GM21390 (cell line): ENCODE results near the gene ZNF281.

Experiments
- ATAC-seq: cut with Tn5 transposase; IDR thresholded peaks from one replicate; pipeline ENCODE4 v1.9.1; 2021; ENCODE audit not compliant: unreplicated experiment

ZNF281 gene

GRCh38 chr1:200392625-200393185 is 17.1 kb downstream of the ZNF281 start:
- ATAC-seq: no peak

GRCh38 chr1:200391747-200392146 is 18.1 kb downstream of the ZNF281 start:
- no peak for ATAC-seq

GRCh38 chr1:200388791-200389190 is 21.0 kb downstream of the ZNF281 start:
- ATAC-seq: no peak

GRCh38 chr1:200386416-200386815 is 23.4 kb downstream of the ZNF281 start:
- no peak for ATAC-seq

- ATAC-seq: no peak
Observed at GRCh38 chr1:200384818-200385390, 24.9 kb downstream of the ZNF281 start.

GRCh38 chr1:200381256-200381984 is 28.4 kb downstream of the ZNF281 start:
- no peak for ATAC-seq

GRCh38 chr1:200380589-200381021 is 29.2 kb downstream of the ZNF281 start:
- peak; percentile 66 for ATAC-seq

GRCh38 chr1:200379940-200380588 is 29.8 kb downstream of the ZNF281 start:
- no peak for ATAC-seq

- ATAC-seq: no peak
Observed at GRCh38 chr1:200379432-200379757, 30.4 kb downstream of the ZNF281 start.

- ATAC-seq: no peak
Observed at GRCh38 chr1:200378096-200378495, 31.7 kb downstream of the ZNF281 start.

GRCh38 chr1:200376528-200376927 is 33.3 kb downstream of the ZNF281 start:
- no peak for ATAC-seq

- no peak for ATAC-seq
Observed at GRCh38 chr1:200374569-200375295, 35.1 kb downstream of the ZNF281 start.

GRCh38 chr1:200373811-200374231 is 36.0 kb downstream of the ZNF281 start:
- peak; percentile 44 for ATAC-seq

- no peak for ATAC-seq
Observed at GRCh38 chr1:200372885-200373181, 37.0 kb downstream of the ZNF281 start.

- no peak for ATAC-seq
Observed at GRCh38 chr1:200372095-200372884, 37.5 kb downstream of the ZNF281 start.

GRCh38 chr1:200369706-200370105 is 40.1 kb downstream of the ZNF281 start:
- ATAC-seq: no peak

GRCh38 chr1:200369131-200369530 is 40.7 kb downstream of the ZNF281 start:
- no peak for ATAC-seq

GRCh38 chr1:200368556-200368955 is 41.3 kb downstream of the ZNF281 start:
- no peak for ATAC-seq

- ATAC-seq: no peak
Observed at GRCh38 chr1:200367841-200368534, 41.8 kb downstream of the ZNF281 start.

- ATAC-seq: no peak
Observed at GRCh38 chr1:200366577-200367253, 43.1 kb downstream of the ZNF281 start.
